HepG2 (cell line): ENCODE measurements around the gene PLAGL2. TPM values are rescaled to one million over a fixed set of nuclear protein-coding genes. Genes with fewer than 3 reads are reported as not detected.
A peak's percentile ranks its signal among the peaks of the same experiment; 100 is the strongest.

Experiments
- ATAC-seq: fragments of 200-7000 bp; cut with Tn5 transposase; 3 replicates; pipeline ENCODE4 v1.9.1; 2020; ENCODE audit warnings: mild to moderate bottlenecking, moderate library complexity
- BruUV-seq: library from RNA; stranded (reverse); fragments of 400-500 nt; replicated peaks from 2 replicates; lab custom pipeline; 2021; lab: Mats Ljungman, UMichigan
- CTCF ChIA-PET: fragments of 300-600 bp; formaldehyde crosslinking; extraction: SDS; loops from one replicate; lab custom pipeline; 2021; ENCODE audit warnings: low total read pairs, inconsistent platforms, low intra/inter-chr PET ratio; lab: Yijun Ruan, JAX
- POLR2A ChIA-PET: fragments of 350-600 bp; sonication (Branson Sonifier 250); formaldehyde crosslinking; loops from one replicate; lab custom pipeline; 2020; ENCODE audit warnings: antibody characterized with exemption, inconsistent platforms; lab: Yijun Ruan, JAX
- DNase-seq: peaks from one replicate; pipeline ENCODE4 v3.0.0-alpha.2; 2015; ENCODE audit warnings: low spot score
- FAIRE-seq: peaks from 3 replicates; lab custom pipeline; 2011; peaks lifted over from hg19 to GRCh38; lab: Jason Lieb, UNC
- H2AFZ ChIP-seq: one replicate; pipeline ENCODE4 v1.6.1; 2011; ENCODE audit warnings: low read length, inconsistent platforms
- H3K27ac ChIP-seq: fragments of 300-600 bp; 3 replicates; pipeline ENCODE4 v1.8.0; 2011; ENCODE audit warnings: mixed run types, mild to moderate bottlenecking, mixed read lengths, low read length, inconsistent platforms; ENCODE audit not compliant: insufficient read depth; ENCODE audit errors: extremely low read length
- H3K27me3 ChIP-seq, 2 experiments: fragments of 200-600 bp in 1 of 2; 2 replicates in 1 of 2; 3 replicates in 1 of 2; pipeline versions ENCODE4 v1.6.0 to v1.8.0; 2011; ENCODE audit warnings: low read length in 2 of 2, mild to moderate bottlenecking in 2 of 2, moderate library complexity in 2 of 2, inconsistent platforms in 1 of 2; ENCODE audit not compliant: insufficient read depth in 2 of 2, control insufficient read depth in 1 of 2
- H3K36me3 ChIP-seq, 2 experiments: fragments of 200-600 bp in 1 of 2; replicated peaks in 1 of 2; 2 replicates in 1 of 2; 3 replicates in 1 of 2; pipeline versions ENCODE4 v1.5.1 to v1.8.0; 2011; ENCODE audit warnings: low read length in 2 of 2, inconsistent platforms in 1 of 2; ENCODE audit not compliant: insufficient read depth in 2 of 2, control insufficient read depth in 1 of 2
- H3K4me1 ChIP-seq: 2 replicates; pipeline ENCODE4 v1.5.1; 2012; ENCODE audit warnings: low read length, inconsistent platforms; ENCODE audit not compliant: insufficient read depth
- H3K4me2 ChIP-seq: 2 replicates; pipeline ENCODE4 v1.6.0; 2011; ENCODE audit warnings: low read depth, low read length, inconsistent platforms
- H3K4me3 ChIP-seq, 3 experiments: fragments of 200-600 bp in 1 of 3; sonication (generic), shearing (Covaris generic) in 1 of 3; replicated peaks in 1 of 3; 2 replicates each; pipeline ENCODE4 v1.5.1; 2011 to 2016; ENCODE audit warnings: low read length in 3 of 3, inconsistent platforms in 2 of 3, low read depth in 2 of 3, mild to moderate bottlenecking in 2 of 3, control low read depth in 1 of 3, mixed read lengths in 1 of 3; ENCODE audit not compliant: insufficient read depth in 1 of 3
- H3K79me2 ChIP-seq: one replicate; pipeline ENCODE4 v1.6.1; 2011; ENCODE audit warnings: low read length, inconsistent platforms; ENCODE audit not compliant: insufficient read depth
- H3K9ac ChIP-seq: 2 replicates; pipeline ENCODE4 v1.6.0; 2011; ENCODE audit warnings: mild to moderate bottlenecking, low read depth, low read length, inconsistent platforms; ENCODE audit not compliant: insufficient read depth
- H3K9me3 ChIP-seq: 2 replicates; pipeline ENCODE4 v1.5.1; 2012; ENCODE audit warnings: mild to moderate bottlenecking, low read length
- H4K20me1 ChIP-seq: 2 replicates; pipeline ENCODE4 v1.6.0; 2011; ENCODE audit warnings: inconsistent platforms, mild to moderate bottlenecking, low read length, moderate library complexity; ENCODE audit not compliant: insufficient read depth
- HNRNPUL1 ChIP-seq: fragments of 200-400 bp; formaldehyde crosslinking; IDR thresholded peaks from 2 replicates; pipeline ENCODE4 v1.6.1; 2017; ENCODE audit warnings: low read depth, mild to moderate bottlenecking, low read length, moderate library complexity
- HOXA9 ChIP-seq: sonication (generic); formaldehyde crosslinking; IDR thresholded peaks from 2 replicates; pipeline ENCODE4 v1.8.1; 2022; ENCODE audit warnings: missing genetic modification reagents, mild to moderate bottlenecking, moderate library complexity, borderline replicate concordance
- NRL ChIP-seq: sonication (generic); formaldehyde crosslinking; IDR thresholded peaks from 2 replicates; pipeline ENCODE4 v1.5.0; 2020; ENCODE audit warnings: missing genetic modification reagents, mild to moderate bottlenecking, moderate library complexity, borderline replicate concordance
- PITX1 ChIP-seq: sonication (generic); formaldehyde crosslinking; IDR thresholded peaks from 2 replicates; pipeline ENCODE4 v1.5.1; 2020; ENCODE audit warnings: mild to moderate bottlenecking, missing genetic modification reagents
- SRSF9 ChIP-seq: fragments of 200-400 bp; formaldehyde crosslinking; IDR thresholded peaks from 2 replicates; pipeline ENCODE4 v1.6.1; 2018; ENCODE audit warnings: borderline replicate concordance, mild to moderate bottlenecking, low read depth, low read length; ENCODE audit not compliant: insufficient read depth, poor library complexity, severe bottlenecking
- TCF7 ChIP-seq: sonication (generic); IDR thresholded peaks from 2 replicates; pipeline ENCODE4 v1.6.1; 2016; ENCODE audit warnings: antibody characterized with exemption, low read depth
- TRIM24 ChIP-seq: sonication (generic); formaldehyde crosslinking; IDR thresholded peaks from 2 replicates; pipeline ENCODE4 v1.8.0; 2022; ENCODE audit warnings: mild to moderate bottlenecking, missing genetic modification reagents
- ZBTB42 ChIP-seq: sonication (generic); formaldehyde crosslinking; IDR thresholded peaks from 2 replicates; pipeline ENCODE4 v1.5.0; 2020; ENCODE audit warnings: mild to moderate bottlenecking, missing genetic modification reagents
- ZNF12 ChIP-seq: sonication (generic); formaldehyde crosslinking; IDR thresholded peaks from 2 replicates; pipeline ENCODE4 v1.5.0; 2020; ENCODE audit warnings: missing genetic modification reagents
- ZNF337 ChIP-seq: sonication (generic); formaldehyde crosslinking; IDR thresholded peaks from 2 replicates; pipeline ENCODE4 v1.5.1; 2020; ENCODE audit warnings: missing genetic modification reagents, low read depth, mild to moderate bottlenecking, borderline replicate concordance
- ZNF589 ChIP-seq: sonication (generic); formaldehyde crosslinking; conservative IDR thresholded peaks from 2 replicates; pipeline ENCODE4 v1.8.0; 2022; ENCODE audit warnings: mild to moderate bottlenecking, moderate library complexity, missing genetic modification reagents
- WGBS: methylation state at CpG from one replicate; pipeline ENCODE4 v1.1.6; 2017; ENCODE audit warnings: low lambda C conversion rate; 5-methylcytosine and 5-hydroxymethylcytosine counted together
- in situ Hi-C: cut with HindIII; loops from 2 replicates; pipeline ENCODE4 v1.10.0; 2017; ENCODE audit warnings: low pct_unique_long_range_greater_than_20kb; ENCODE audit not compliant: extremely low pct_ligation_motif_present
- intact Hi-C: fragments of 100-400 bp; cut with micrococcal nuclease; formaldehyde crosslinking; loops from one replicate; pipeline ENCODE4 v1.10.0; 2022; ENCODE audit not compliant: unreplicated experiment
- polyA plus RNA-seq, 8 experiments: library from polyadenylated mRNA; depleted of rRNA in 3 of 8; stranded (reverse) in 7 of 8; unstranded in 1 of 8; fragments of >200 nt; fragmentation: Illumina TruSeq in 4 of 8; extraction: Trizol in 4 of 8; gene quantifications; 2 replicates each; pipeline versions ENCODE4 v1.2.1 to v1.2.3, GENCODE V29; 2011 to 2016; ENCODE audit warnings: low read depth in 4 of 8, missing spikeins in 1 of 8, mixed read lengths in 1 of 8; ENCODE audit not compliant: insufficient read depth in 1 of 8
- total RNA-seq, 5 experiments: library from RNA; depleted of rRNA; stranded (reverse); fragments of >200 nt; fragmentation: Illumina TruSeq; extraction: Trizol; gene quantifications; 2 replicates each; pipeline ENCODE4 v1.2.3, GENCODE V29; 2016; ENCODE audit warnings: low read depth in 1 of 5
- TF ChIP-seq, protein P1 (sequence below): sonication (generic); formaldehyde crosslinking; IDR thresholded peaks from 2 replicates; pipeline ENCODE4 v1.8.1; 2023; ENCODE audit warnings: missing genetic modification reagents, inconsistent platforms, borderline replicate concordance
- TF ChIP-seq, protein P2 (sequence below): sonication (generic); formaldehyde crosslinking; IDR thresholded peaks from 2 replicates; pipeline ENCODE4 v1.4.0; 2020; ENCODE audit warnings: mild to moderate bottlenecking, missing genetic modification reagents

PLAGL2 gene
- total and polyA plus RNA-seq, 2 of the 13 experiments (the other 11 are each of a cell fraction or from before 2014, with no cell fraction given), result 15.2 to 15.3 TPM

DNA sequence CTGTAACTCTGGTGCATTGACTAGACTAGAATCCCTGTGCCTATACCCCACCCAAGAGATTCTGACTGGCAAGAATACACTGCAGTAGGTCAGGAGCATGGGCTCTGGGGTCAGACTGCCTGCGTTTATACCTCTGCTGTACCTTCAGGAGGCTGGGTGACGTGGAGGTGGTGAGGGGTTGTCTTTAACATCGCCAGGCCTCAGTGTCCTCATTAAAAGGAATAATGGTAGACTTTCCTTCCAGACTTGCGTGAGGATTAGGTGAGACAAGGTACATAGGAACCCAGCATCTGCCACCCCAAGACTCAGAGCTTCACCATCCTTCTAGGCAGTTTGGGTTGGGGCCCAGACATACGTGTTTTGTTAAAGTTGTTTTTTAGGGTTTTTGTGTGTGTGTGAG, 53.8 kb downstream of the PLAGL2 start:
- intact Hi-C loops, result no loop called here
- H3K79me2 ChIP-seq, result no peaks in the 10 kb centered on the region
- ATAC-seq, result no peak
- TF ChIP-seq, protein P1, sequence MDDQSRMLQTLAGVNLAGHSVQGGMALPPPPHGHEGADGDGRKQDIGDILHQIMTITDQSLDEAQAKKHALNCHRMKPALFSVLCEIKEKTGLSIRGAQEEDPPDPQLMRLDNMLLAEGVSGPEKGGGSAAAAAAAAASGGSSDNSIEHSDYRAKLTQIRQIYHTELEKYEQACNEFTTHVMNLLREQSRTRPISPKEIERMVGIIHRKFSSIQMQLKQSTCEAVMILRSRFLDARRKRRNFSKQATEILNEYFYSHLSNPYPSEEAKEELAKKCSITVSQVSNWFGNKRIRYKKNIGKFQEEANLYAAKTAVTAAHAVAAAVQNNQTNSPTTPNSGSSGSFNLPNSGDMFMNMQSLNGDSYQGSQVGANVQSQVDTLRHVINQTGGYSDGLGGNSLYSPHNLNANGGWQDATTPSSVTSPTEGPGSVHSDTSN (CRISPR knock-in tag), result no peak
- TF ChIP-seq, protein P2, sequence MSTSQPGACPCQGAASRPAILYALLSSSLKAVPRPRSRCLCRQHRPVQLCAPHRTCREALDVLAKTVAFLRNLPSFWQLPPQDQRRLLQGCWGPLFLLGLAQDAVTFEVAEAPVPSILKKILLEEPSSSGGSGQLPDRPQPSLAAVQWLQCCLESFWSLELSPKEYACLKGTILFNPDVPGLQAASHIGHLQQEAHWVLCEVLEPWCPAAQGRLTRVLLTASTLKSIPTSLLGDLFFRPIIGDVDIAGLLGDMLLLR (CRISPR knock-in tag), result 0 out of 2 replicates have a peak, but pooled peaks have one; percentile 25
- TF ChIP-seq, all 625 proteins: peak for 1
- 94% methylated on average over 5 of the region's 5 CpGs for WGBS
- POLR2A ChIA-PET, result no interaction called here
- no peak for FAIRE-seq
- no peak overlapping the region for H3K9ac ChIP-seq
- H3K9me3 ChIP-seq, result no peaks in the 10 kb centered on the region
- no peak overlapping the region for H3K4me2 ChIP-seq
- no peaks in the 10 kb centered on the region for H4K20me1 ChIP-seq
- H3K27me3 ChIP-seq, result no peaks in the 10 kb centered on the region
- BruUV-seq, result no TSS peak
- CTCF ChIA-PET, result no interaction called here
- in situ Hi-C loops, result no loop called here
- no peak overlapping the region for H3K4me3 ChIP-seq
- DNase-seq, result no peak
- H3K4me1 ChIP-seq, result peaks cover 33% of the 10 kb centered on the region
- H3K36me3 ChIP-seq, result peaks cover 36 to 79% of the 10 kb centered on the region in 2 experiments
- H3K27ac ChIP-seq, result peak overlapping the region; percentile 63
- no peak overlapping the region for H2AFZ ChIP-seq

DNA sequence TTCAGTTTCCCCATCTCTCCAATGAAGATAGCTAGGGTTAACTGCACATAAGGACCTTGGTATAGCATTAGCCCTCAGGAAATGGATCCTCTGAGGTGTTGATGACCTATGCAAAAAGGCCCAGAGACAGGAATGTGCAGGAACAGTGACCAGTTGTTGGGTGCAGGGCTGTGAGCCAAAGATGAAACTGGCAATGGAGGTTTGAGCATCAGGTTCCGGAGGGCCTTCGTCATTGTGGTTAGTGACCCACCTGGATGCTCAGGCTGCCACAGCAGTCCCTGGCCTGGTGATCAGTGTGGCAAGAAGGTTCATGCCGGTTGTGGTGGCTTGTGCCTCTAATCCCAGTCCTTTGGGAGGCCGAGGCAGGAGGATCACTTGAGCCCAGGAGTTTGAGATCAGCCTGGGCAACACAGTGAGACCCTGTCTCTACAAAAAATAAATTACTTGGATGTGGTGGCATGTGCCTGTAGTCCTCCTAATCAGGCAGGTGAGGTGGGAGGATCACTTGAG, 54.3 kb downstream of the PLAGL2 start:
- DNase-seq, result no peak
- in situ Hi-C loops, result no loop called here
- Histone ChIP-seq H3K4me1 (peaks cover 33% of the 10 kb centered on the region), H3K36me3 (peaks cover 34 to 77% of the 10 kb centered on the region in 2 experiments), H3K9me3 (no peaks in the 10 kb centered on the region), H3K27me3 (no peaks in the 10 kb centered on the region), H3K9ac (0 out of 2 replicates have a peak overlapping the region, but pooled peaks have one; percentile 3), H3K4me3 (no peak overlapping the region), H2AFZ (no peak overlapping the region), H3K79me2 (no peaks in the 10 kb centered on the region), H4K20me1 (no peaks in the 10 kb centered on the region), H3K4me2 (peak overlapping the region; percentile 41; the same call in 1 of the 2 replicates), H3K27ac (peak overlapping the region; percentile 63)
- intact Hi-C loops, result no loop called here
- ATAC-seq, result no peak; the same call in 2 of the 3 replicates
- 100% methylated on average over 4 of the region's 4 CpGs for WGBS
- CTCF ChIA-PET, result no interaction called here
- POLR2A ChIA-PET, result interaction anchor here (1.0 to 1.3 kb wide), 3 partner anchors 37 to 137 kb away, joined by 3 to 4 read pairs (median 3); no protein-coding TSS in a partner anchor
- FAIRE-seq, result no peak
- BruUV-seq, result no TSS peak
- TF ChIP-seq TCF7 (no peak), SRSF9 (no peak), ZNF337 (CRISPR knock-in tag) (no peak), TRIM24 (CRISPR knock-in tag) (no peak), ZBTB42 (CRISPR knock-in tag) (no peak), HNRNPUL1 (no peak), NRL (CRISPR knock-in tag) (no peak), ZNF12 (CRISPR knock-in tag) (no peak), ZNF589 (CRISPR knock-in tag) (no peak), HOXA9 (CRISPR knock-in tag) (no peak), PITX1 (CRISPR knock-in tag) (no peak)
